GM21717 (cell line): ENCODE measurements around the gene SPATA17.
"Not testable (repeated sequence)": the region's sequence is repeated elsewhere in the genome, so short reads cannot be mapped to it uniquely, and the experiment has no call there.

Experiments used
- ATAC-seq: cut with Tn5 transposase; IDR thresholded peaks from one replicate; pipeline ENCODE4 v1.9.1; 2021; ENCODE audit warnings: mild to moderate bottlenecking, moderate library complexity; ENCODE audit not compliant: unreplicated experiment

SPATA17 gene

GRCh38 chr1:217630711-217631591, at the start of gene SPATA17, which contains the start of gene GPATCH2:
Gene SPATA17, plus strand, starts transcription at chr1:217631344. Its CDS starts 35 bp downstream, at chr1:217631379.
Gene GPATCH2, minus strand, starts transcription at chr1:217631090. Its CDS starts 119 bp downstream, at chr1:217630971.
- ATAC-seq = peak; percentile 99

GRCh38 chr1:217584286-217584811, 46.8 kb upstream of the SPATA17 start:
- not testable (repeated sequence) for ATAC-seq

- ATAC-seq = no peak
Measured at GRCh38 chr1:217585577-217585976, 45.6 kb upstream of the SPATA17 start.

GRCh38 chr1:217586586-217586985, 44.6 kb upstream of the SPATA17 start:
- ATAC-seq = no peak

GRCh38 chr1:217590598-217590997, 40.5 kb upstream of the SPATA17 start:
- ATAC-seq = no peak

- ATAC-seq = no peak
Measured at GRCh38 chr1:217599154-217599553, 32.0 kb upstream of the SPATA17 start.

GRCh38 chr1:217602380-217602779, 28.8 kb upstream of the SPATA17 start:
- no peak for ATAC-seq

GRCh38 chr1:217605390-217605789, 25.8 kb upstream of the SPATA17 start:
- no peak for ATAC-seq

GRCh38 chr1:217614200-217614712, 16.9 kb upstream of the SPATA17 start:
- ATAC-seq = no peak

- no peak for ATAC-seq
Measured at GRCh38 chr1:217617126-217617525, 14.0 kb upstream of the SPATA17 start.

GRCh38 chr1:217620814-217621213, 10.3 kb upstream of the SPATA17 start:
- peak; percentile 100 for ATAC-seq

GRCh38 chr1:217622042-217622441, 9.1 kb upstream of the SPATA17 start:
- no peak for ATAC-seq

GRCh38 chr1:217626321-217626720, 4.8 kb upstream of the SPATA17 start:
- no peak for ATAC-seq

- no peak for ATAC-seq
Measured at GRCh38 chr1:217627431-217627830, 3.7 kb upstream of the SPATA17 start.

GRCh38 chr1:217642455-217642854, 11.3 kb downstream of the SPATA17 start:
- no peak for ATAC-seq

GRCh38 chr1:217647791-217648190, 16.6 kb downstream of the SPATA17 start:
- ATAC-seq = no peak

- ATAC-seq = no peak
Measured at GRCh38 chr1:217650674-217651073, 19.5 kb downstream of the SPATA17 start.

- ATAC-seq = no peak
Measured at GRCh38 chr1:217660353-217661062, 29.4 kb downstream of the SPATA17 start.

GRCh38 chr1:217661407-217661806, 30.3 kb downstream of the SPATA17 start:
- ATAC-seq = peak; percentile 46

- no peak for ATAC-seq
Measured at GRCh38 chr1:217668351-217668940, 37.3 kb downstream of the SPATA17 start.

- peak; percentile 81 for ATAC-seq
Measured at GRCh38 chr1:217673387-217673786, 42.2 kb downstream of the SPATA17 start.
